Measurements from ENCODE around the gene FMNL2.

Gene FMNL2

DNA sequence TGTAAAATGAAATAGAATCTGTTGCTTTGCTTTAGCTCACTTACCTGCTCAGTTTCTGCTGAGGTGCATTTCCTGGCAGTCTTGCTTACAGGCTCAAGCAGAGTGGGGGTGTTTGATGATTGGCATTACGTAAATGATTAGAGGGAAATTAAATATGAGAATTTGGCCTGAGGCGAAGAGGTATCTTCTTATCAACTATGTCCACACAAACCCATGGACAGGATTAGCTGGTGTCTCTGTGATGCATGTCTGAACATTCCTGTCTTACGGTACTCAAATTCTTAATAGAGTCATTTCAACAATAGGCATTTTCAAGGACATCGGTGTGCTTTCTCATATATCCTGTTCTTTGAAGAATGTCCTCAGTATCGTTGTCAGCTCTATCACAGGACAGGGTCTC is 280.2 kb downstream of the FMNL2 start:
- no peak for DNase-seq (ENCODE audit: low read depth)

- no peak for DNase-seq (ENCODE audit: low read depth)
Observed at GRCh38 chr2:152617456-152618192, 282.6 kb downstream of the FMNL2 start.

DNA sequence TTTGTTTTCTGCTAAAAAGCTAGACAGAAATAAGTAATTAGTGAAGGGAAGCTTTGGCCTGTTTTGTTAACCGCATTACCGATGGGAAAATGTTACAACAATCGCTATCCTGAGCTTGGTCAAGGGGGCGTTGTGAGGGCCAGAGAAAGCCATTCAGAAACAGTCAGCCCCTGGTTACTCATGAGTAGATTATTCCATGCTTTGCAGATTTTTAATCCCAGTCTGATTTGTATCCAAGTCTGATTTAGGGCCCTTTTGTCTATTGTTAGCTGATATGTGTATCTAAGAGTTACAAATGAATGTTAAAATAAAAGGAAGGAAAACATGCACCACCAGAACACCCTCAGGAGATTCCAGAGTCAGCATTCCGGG is 283.2 kb downstream of the FMNL2 start:
- DNase-seq (ENCODE audit: low read depth): no peak

GRCh38 chr2:152620208-152620607 is 285.2 kb downstream of the FMNL2 start:
- no peak for DNase-seq (ENCODE audit: low read depth)

DNA sequence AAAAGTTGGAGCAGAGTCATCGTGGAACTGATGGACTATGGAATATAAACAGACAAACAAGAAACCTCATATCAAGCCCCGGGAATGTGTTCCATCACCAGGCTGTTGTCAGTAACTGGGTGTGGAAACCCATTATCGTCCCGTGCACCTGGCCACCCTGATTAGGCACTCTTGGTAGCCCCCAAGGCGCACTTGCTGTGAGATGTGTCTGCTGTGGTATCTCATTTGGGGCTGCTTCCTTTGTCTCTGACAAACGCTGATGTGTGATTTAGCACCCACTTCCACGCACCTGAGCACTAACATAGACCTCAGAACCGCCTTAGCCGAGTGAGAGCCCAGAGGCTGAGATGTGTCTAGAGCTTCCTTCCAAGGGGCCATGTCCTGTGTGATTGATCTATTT is 286.0 kb downstream of the FMNL2 start:
- no peak for DNase-seq (ENCODE audit: low read depth)

DNA sequence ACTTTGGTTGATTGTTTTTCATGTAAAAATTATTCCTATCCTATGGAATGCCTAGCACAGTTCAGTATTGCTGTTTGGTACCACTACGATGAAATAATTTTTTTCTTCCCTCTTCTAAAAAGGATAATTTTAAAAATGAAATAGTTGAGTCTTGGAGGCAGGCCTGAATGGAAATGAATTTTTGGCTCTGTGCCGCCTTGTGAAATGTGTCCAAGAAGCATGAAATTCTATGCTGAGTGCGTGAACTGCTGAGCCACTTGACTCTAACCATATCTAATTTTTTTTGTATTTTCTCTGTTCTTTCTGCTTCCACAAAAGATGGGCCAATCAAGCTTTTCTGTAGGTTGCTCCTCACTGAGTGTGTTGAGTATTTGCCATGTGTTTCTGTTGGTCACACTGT is 287.2 kb downstream of the FMNL2 start:
- DNase-seq (ENCODE audit: low read depth): no peak

- no peak for DNase-seq (ENCODE audit: low read depth)
Observed at GRCh38 chr2:152623076-152623740, 288.2 kb downstream of the FMNL2 start.

DNA sequence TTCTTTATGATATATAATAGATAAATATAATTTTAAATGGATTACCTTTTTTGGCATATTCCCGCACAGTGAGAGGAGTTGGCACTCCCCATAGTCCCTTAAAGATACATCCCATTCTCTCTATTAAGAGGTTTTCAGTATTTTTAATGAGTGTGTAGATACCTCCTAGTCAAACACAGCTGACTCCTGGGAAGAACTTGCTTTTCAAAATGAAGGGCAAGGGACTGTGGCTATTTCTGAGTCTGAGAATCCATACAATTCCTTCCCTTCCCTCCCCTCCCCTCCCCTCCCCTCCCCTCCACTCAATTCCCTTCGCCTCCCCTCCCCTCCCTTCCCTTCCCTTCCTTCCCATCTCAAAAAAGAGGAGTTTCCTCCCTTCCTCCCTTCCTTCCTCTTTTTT is 288.8 kb downstream of the FMNL2 start:
- no peak for DNase-seq (ENCODE audit: low read depth)

DNA sequence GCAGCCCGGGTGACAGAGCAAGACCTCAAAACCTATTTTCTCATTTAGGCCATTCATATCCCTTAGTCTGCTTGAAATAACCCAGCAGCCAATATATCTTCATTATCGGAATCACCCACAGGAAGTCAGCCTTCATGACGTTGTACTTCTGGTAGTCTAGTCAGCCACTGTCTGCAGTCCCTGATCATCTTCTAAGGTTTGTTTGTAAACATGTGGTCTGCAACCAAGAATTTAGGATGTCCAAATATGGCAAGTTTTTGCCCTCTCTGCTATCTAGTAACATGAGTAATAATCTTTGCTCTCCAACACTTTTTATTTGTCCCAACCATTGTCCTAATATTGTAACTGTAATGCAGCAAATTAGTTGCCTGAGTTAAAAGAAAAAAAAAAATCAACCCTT is 289.8 kb downstream of the FMNL2 start:
- DNase-seq (ENCODE audit: low read depth): no peak

- no peak for DNase-seq (ENCODE audit: low read depth)
Observed at GRCh38 chr2:152626911-152627339, 292.0 kb downstream of the FMNL2 start.

DNA sequence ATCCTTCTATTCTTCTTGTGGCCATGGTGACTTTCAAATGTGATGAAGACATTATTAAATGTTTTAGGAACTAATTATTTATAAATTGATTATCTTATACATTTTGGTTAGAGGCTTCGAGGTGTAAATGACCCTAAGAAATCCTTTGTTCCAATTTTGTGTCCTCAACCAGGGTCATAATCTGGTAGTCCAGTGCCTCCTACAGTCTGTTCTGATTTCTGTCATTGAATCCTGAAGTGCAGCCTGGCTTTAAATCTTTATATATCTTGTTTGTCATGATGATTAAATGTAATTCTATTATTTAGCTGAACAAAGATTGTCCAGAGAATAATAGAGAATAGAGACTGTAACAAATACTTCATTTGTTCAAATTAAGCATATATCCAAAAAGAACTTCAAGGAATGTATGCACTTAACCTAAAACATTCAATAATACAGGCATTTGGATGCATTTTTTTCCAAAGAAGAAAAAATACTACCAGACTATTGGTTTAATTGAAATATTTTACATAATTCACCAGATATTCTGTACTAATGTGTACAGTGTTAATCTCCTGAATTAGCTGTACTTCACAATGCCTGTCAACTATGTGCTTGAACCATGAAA is 292.5 kb downstream of the FMNL2 start:
- no peak for DNase-seq (ENCODE audit: low read depth)

DNA sequence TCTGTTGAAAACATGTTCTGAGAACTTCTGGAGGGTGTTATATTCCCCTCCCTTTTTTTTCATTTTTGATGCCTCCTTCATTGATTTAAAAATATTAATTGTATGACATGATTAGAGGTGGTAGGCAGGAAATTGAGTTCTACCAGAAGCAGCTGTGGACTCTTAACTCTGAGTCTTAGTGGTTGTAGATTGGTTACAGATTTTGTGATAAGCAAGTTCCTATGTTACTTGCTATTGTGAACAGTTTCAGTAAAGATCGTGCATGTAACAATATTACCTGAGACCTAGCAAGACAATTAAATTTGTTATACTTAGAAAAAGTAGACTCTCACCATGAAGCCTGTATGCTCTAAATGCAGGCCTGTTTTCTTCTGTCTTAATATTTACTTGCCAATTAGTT is 294.2 kb downstream of the FMNL2 start:
- no peak for DNase-seq (ENCODE audit: low read depth)

DNA sequence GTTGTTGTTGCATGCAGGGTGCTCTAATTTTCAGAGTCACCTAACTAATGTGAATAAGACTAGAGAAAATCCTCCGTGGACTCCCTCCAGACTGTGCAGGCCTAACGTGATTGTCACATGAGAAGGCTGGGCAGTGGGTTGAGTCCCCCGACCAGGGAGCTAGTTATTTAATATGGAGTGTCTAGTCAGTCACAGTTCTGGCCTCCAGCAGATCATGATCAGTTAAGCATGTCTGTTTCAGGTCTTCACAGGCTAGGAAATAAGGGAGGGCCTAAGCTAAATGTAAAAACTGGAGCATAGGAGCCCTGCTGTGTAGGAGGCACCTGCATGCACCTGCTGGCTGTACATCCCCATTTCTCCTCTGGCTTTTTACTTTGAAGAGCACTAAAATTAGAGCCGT is 295.5 kb downstream of the FMNL2 start:
- DNase-seq (ENCODE audit: low read depth): no peak

GRCh38 chr2:152632736-152633135 is 297.8 kb downstream of the FMNL2 start:
- no peak for DNase-seq (ENCODE audit: low read depth)

- DNase-seq (ENCODE audit: low read depth): peak; percentile 30
Observed at GRCh38 chr2:152635635-152636298, 300.8 kb downstream of the FMNL2 start.

DNA sequence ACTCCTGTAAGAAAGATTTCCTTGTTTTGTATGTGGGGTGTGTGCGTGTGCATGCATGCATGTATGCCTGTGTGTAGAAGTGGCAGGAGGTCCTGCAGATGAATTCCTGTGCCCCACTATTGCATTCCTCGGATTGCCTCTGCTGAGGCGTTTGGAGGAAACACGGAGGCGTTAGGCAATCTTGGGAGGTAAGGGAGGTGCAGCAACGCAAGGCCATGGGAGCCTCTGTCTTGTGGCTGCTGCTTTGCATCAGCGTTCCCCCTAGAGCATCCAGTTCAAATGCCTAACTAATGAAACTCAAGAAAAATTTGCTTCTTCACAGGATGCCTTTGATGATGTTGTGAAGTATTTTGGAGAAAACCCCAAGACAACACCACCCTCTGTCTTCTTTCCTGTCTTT is 302.3 kb downstream of the FMNL2 start:
- DNase-seq (ENCODE audit: low read depth): no peak

- DNase-seq (ENCODE audit: low read depth): no peak
Observed at GRCh38 chr2:152638056-152638455, 303.1 kb downstream of the FMNL2 start.

DNA sequence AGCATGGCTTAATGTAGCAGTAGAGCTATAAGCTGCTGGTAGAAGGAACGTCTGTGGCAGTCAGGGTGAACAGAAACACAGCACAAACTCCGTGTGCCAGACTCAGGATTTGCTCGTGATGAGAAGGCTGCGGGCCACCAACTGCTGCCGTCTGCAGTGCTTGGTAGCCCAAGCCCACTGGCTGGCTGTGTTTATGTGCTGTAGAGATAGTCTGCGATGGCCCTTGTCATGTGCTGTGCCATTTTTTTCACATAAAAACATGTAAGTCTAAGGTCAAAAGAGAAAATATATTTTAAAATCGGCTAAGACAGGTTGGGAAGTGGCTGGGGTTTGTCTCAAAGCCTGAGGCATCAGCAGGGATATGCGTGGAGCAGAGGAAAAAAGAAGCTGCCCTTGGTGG is 303.6 kb downstream of the FMNL2 start:
- no peak for DNase-seq (ENCODE audit: low read depth)

DNA sequence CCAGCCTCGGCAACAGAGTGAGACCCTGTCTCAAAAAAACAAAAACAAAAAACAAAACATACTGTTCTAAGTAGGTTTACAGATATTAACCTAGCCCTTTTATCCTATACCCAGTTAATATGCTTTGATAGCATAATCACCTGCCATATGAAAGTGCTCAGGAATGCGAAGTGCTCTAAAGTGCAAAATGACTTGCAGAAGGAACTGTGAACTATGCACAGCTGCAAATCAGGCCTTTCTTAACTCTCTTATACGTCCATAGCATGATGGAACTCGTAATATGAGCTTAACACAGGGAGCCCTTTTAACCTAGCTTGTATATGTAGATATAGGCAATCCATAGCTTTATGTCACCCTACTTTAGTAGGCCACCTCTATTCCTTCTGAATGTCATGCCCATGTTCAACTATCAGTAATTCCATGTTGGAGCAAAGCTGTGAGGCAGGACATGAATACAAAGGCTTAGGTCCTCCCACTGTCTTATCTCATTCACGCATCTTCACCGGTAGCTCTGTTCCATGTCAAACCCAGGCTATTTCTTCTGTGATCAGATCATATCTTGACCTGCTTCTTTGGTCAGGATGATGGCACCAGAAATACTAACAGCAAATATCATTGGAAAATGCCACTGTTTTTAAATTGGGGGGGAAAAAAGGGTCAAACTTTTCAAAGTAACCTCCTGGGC is 309.4 kb downstream of the FMNL2 start:
- DNase-seq (ENCODE audit: low read depth): no peak

- DNase-seq (ENCODE audit: low read depth): no peak
Observed at GRCh38 chr2:152646264-152646663, 311.3 kb downstream of the FMNL2 start.

DNA sequence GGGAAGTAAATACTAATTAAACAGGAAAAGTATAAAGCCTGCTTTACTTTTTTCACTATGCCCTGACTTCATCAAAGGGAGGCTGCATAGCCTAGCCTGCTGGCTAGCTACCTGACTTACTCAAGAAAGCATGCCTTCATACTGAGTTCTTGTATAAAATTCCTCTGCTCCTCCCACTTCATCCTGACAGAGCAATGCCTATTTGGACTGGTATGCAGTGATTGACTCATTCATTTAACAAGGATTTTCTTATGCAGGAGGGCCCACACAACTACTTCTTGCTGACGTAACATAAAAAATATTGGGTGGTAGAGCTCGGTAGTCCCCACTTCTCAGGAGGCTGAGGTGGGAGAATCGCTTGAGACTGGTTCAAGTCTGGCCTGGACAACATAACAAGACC is 311.8 kb downstream of the FMNL2 start:
- peak; percentile 78 for DNase-seq (ENCODE audit: low read depth)

- DNase-seq (ENCODE audit: low read depth): peak; percentile 28
Observed at GRCh38 chr2:152647552-152647951, 312.6 kb downstream of the FMNL2 start.
